NAMALWA (cell line): ENCODE data around the gene AREL1.

Experiments used
- DNase-seq: peaks from one replicate; pipeline ENCODE4 v3.0.0-alpha.2; 2015; ENCODE audit warnings: low spot score

Gene AREL1

DNA sequence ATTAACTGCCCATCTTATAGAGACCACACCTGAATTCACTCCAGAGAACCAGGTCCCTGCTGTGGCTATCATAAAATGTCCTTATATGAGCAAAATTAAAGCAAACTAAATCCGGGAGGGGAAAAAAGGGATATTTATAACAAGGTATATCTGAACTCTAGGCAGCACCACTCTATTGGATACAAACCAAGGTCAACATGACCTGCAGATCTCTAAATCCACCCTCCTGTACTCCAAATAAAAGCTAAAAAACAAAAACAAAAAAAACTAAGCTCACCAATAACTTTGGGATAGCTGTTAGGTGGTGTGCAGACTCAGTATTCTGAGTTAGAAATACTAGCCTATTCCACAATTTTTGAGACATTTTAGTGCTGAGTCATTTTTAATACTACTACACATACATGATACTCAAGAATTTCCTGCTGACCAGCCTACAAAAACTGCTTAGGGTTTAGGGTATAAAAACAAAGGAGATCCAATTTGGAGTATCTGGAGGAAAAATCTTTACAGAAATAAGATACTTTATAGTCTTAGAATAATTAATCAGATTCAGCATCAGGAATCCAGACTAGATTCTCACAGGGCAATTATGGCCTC is 54.2 kb downstream of the AREL1 start:
- no peak for DNase-seq

DNA sequence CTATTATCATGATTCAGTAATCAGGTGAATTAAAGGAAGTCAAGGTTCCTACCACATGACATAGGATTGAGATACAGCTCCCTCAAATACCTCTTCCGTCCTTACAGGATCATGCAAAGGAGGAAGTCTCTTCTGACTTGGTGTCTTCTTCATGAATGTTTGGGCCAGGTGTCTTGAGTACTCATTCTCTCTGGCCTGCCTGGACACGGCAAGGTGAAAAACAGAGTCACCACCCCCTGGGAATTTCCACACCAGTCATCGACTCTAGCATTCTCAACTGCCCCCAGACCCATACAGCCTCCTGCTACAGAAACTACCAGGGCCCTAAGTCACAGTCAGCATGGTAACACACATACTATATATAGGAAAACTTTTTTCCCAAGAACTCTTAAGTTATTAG is 55.9 kb downstream of the AREL1 start:
- no peak for DNase-seq

DNA sequence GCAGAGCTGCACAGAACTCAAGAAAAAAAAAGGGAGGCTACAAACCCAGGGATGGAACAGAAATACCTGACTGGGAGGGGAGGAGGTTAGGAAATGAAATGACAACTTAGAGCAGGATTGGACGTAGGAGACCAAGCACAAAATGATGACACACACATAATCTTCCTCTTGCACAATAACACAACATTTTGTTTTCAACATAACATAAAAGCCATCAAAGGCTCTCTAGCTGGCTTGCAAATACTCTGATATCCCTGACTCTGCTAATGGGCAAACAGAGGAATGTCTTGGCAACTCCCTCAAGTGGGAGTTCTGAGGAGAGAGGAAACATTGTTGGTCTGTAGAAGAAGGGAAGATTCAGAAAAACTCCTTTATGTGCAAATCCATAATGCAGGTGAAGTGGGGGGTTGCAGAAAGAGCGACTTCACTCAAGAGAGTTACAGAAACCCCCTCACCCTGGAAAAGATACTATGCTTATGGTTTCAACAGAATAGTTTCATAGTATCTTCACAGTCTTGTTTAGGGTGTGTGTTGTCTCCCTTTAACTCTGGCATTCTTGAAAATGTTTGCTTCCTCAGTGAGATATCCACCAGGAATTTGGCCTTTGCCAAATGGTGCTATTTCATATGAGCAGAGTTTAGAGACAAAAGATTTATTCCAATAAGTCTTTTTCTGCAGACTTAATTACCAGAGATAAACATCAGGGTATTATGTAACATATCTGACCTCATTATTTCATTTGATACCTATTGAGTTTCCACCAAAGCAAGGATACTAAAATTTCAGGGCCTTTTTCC is 57.1 kb downstream of the AREL1 start:
- no peak for DNase-seq

DNA sequence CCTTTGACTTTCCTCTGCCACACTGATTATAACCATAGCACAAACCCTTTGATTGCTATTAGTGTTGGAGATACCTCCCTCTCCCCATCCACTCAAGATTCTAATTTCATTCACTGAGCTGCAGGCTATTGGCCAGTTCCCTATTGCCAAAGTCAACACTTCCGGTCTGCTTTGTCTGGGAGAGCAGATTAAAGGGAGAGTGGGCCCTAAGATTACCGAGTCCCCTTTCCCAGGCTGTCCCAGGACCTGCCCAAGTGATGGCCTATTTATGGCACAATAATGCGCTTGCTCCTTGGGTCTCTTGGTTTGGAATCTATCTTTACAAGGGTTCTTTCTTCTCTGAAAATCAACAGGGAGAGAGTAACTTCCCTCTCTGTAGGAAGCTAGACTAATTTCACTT is 57.9 kb downstream of the AREL1 start:
- DNase-seq, result no peak

DNA sequence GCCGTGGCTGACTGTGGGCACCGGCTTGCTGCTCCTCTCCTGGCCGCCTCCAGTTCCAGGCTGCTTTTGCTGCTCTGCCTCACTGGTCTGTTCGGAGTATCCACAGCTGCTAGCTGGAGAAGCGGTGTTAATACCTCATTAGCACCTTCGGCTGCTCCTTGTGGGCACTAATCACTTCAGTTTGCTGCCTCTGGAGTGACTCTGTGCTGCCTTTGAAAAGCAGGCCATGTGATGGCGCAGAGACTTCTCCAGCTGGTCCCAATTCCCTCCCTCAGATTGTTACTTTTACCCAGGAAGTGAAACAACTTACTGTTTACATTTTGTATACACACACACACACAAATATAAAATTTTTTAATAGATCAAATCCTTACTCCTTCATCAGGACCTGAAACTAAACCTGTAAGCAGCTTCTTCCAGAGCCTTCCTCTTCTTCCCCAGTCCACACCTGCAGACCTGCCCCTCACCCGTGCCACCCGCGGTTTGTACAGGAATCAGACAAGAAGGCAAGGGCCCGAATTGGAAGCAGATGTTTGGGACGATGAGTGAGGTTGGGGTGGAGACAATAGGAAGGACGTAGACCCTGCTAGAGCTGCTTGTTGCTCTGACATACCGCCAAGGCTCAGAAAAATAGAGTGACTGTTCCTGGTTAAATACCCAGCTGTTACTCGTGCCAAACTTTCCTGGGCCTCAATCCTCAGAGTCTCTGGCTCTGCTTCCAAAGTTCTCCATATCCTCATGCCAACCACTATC is 59.3 kb downstream of the AREL1 start:
- no peak for DNase-seq

DNA sequence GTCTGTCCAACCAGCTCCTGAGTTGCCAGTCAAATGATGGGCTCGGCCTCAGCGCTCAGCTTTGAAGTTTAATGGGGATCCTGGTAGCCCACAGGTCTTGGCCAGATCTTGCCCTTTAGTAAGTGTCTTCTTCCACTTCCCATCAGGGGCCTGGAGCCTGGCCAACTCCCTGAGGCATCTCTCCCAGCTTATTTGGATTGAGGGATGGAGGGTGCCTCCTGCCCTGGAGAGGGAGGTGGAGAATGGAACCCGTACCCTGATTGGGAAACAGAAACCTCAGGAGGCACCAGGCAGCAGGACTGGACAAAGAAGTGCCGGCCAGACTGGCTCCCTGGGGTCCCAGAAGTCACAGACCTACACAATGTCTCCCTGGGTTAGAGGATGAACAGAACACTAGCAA is 60.3 kb downstream of the AREL1 start:
- DNase-seq, result no peak

DNA sequence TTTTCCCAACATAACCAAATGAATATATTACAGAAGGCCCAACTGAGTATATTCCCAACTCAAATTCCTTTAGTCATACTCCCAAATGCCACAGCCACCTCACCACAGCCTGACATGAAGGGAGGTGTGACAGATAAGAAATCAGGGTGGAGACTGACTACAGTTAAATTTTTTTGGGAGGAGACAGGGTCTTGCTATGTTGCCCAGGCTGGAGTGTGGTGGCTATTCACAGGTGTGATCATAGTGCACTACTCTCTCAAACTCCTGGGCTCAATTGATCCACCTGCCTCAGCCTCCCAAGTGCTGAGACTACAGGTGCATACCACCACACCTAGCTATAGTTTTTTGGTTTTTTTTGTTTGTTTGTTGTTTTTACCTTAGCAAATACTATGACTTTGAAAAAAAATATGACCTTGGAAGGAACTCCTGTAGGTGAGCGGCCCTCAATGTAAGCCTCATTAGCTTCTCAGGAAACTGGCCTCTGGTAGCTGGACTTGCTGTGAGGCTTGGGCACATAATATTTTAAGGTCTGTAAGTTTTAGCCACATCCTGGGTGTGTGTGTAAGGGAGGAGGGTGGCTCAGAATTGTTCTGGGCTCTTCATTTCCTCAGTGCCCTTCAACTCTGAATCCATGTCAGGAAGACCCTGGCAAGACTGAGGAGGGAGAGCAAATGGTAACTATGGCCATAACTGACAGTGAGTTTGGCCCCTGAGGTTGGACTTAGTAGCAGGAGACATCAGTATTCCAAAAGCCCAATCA is 61.8 kb downstream of the AREL1 start:
- no peak for DNase-seq

DNA sequence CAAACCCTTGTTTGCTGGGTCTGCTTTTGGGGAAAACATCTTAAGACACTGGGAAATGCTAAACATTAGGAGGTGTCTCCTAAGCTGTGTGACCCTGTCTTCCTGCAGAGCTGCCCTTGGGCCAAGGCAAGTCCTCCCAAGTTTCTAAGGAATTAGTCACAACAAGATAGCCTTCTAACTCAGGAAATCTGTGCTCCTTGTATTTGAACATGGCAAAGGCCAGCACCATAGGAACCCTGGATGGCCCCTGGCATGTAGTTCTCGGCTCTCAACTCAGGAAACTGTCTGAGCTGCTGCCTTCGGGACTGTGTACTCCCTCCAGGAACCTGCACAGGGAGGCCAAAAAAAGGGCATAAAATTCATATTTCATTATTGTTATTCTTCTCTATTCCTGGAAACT is 63.2 kb downstream of the AREL1 start:
- no peak for DNase-seq

DNA sequence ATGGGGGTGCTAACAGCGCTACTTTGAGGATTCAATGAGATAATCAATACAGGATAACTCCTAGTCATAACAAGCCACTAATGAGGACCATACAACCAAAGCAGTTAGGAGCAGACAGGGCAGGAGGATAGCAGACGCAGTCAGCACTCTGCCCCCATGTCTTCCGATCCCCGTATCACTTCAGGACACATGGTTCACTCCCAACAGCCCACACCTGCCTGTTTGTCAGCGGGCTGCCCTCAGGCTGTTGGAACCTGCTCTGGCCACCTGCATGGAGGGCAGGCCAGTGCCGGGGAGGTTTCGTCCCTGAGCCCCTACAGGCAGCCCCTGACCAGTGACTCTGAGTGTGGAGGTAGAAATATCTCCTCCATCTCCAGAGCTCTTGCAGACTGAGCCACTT is 63.7 kb downstream of the AREL1 start:
- no peak for DNase-seq

DNA sequence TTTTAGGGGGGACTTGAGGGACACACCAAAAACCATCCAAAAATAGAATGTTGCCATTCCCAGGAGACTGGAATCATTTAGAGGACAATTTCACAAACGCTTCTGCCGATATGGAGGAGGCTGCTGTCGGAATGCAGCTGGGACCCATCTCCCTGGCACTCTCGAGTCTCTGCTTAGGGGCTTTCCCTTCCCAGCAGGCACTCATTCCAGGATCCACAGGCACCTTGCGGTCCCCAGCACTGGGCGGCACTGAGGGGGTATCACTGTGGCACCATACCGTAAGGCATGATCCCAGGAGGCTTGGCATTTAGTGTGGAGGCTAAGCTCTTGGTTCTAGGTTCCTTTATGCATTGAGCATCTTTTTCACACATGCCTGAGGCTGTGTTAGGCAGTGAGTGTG is 64.3 kb downstream of the AREL1 start:
- no peak for DNase-seq

DNA sequence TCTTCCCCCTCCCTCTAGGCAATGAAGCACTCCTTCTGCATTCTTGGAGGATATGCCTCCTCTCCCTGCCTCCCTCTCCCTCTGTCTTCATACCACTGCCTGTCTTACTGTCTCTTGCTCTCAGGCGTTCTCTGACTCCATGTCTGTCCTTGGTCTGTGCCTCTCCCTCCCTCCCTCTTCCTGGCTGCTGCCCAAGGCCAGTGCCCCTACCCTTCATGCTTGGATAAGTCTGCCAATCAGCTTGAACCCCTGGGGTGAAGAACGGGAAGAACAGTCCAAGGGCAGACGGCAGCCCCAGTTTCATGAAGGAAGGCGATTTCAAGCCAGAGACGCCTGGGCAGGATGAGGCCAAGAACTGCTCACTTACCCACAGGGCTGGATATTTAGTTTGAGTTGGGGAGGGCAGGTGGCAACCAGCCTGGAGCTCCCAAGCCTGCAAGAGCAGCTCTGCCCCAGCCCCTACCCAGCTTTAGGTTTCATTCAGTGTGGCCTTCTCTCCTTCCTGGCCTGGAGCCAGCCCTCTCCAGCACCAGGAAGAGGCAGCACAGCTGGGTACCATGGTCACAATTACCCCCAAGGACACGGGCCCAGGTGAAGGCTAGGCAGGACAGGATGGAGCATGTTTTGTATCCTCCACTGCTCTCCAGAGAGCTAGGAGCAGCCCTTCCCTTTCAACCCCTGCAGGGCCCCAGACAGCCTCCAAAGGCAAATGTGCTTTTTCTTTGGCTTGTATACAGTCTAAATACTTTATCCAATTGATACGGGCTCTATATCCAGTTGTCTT is 65.0 kb downstream of the AREL1 start:
- no peak for DNase-seq

DNA sequence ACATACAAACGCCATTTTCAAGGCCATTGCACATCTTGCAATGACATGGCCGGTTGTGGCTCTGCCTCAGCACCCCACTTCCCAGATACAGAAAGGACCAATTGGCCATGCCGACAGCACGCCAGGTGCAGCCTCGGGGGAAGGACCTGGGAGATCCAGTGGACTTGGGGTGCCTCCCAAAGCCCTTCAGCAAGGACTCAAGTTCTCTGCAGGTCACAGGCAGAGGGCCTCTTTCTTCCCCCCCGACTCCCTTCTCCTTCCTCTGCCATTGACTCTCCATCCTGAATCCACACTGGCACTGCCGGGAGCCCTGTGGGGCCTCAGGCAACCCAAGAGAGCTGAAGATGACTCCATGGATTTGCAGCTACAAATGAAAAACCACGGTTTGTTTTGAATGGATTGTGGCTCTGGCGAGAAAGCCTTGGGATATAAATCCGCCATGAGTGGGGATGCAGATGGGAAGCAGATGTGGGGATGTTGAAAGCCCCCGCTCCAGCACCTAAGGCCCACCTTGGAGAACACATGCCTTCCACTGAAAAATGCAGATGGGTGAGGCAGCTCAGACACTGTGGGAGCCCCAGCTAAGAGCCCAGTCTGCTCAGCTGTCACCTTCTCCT is 65.7 kb downstream of the AREL1 start:
- no peak for DNase-seq

DNA sequence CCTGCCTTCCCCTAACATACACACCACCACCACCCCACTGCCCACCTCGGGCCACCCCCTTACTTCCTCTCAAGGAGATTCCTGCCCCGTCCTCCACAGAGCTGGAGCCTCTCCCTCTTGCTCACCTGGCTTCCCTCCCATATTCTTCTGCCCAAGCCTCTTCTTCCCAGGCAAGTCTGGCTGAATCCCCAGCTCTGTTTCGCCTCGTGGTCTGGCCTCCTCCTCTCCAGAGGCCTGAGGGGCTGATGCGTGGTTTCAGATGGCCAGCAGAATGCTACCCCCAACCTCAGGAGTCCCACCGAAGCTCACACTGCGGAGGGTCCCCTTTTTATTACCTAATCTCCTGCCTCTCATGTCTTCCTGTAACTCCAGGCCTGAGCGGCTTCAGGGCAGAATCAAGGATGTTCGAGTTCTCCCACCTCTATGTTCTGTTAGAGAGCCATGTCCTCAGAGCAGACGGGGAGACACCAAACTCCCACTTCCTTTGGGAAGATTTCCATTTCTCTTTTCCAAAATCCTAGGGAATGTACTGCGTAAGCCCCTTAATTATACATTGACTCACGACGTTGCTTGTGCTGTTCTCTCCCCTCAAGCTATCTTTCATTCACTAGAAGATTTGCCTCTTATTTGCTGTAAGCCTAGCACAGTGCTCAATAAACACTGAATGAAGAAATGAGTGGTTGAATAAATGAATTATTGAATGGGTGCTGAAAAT is 67.0 kb downstream of the AREL1 start:
- DNase-seq, result no peak

DNA sequence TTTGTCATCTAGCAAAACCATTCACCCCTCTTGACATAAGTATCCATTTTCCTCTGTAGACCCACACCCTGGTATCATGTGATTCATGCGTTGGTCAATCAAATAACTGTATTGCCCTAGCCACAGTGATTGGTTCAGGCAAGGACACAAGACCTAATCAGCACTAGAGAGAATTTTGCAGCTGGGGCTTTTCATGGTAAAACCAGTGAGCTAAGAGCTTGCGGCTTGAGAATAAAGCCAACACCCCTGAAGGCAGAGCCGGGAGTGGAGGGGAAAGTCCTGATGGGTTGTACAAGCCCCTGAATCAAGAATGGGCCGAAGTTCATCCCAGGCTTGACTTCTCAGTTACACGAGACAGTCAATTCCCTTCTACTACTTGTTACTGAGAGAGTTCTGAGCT is 67.6 kb downstream of the AREL1 start:
- no peak for DNase-seq

DNA sequence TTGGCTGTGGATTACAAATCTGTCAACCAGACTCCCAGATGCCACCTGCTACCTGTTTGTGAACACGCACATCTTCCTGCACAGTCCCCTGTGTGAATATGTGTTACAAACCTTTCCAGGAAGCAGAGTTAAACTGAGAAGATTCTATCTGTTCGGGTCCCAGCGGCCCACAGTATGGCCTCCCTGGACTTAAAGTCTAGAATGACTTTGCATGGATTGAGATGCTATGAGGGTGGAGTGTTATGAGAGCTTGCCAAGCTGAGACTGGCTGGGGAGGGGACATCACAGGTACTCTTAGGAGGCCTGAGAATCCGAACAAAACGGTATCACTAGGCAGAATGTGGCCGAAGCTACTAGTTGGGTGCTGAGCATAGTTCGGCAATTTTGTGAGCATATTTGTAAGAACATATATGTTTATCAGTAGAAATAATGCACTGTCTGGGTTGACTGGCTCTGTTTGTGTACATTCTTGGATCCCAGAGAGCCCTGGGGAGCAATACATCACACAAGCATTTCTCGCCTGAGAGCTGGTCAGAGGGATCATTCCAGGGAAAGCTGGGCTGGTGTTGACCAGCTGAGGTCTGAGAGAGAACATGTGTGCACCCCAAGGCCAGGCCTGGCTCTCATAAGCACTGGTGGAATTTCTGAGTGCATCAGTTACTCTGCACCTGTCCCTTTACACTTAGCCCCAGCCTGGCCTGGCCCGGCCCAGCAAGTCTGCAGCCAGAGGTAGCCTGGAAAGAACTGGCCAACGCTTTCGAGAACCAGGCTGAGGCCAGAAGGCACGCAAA is 71.1 kb downstream of the AREL1 start:
- no peak for DNase-seq

DNA sequence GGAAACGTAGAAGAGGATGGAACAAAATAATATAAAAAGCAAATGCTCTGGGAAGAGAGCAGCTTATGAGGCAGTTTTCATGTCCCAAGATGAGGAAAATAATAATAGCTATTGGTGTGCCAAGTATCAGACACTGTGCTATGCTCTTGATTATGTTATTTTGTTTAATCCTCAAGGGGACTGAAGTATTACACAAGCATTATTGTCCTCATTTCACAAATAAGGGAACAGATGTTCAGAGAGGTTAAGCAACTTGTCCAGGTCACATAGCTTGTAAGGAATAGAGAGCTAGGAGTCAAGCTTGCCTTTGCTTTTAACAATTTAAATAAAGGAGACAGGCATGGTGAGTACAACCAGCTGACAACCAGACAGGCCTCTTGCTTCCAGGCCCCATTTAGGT is 73.9 kb downstream of the AREL1 start:
- no peak for DNase-seq

DNA sequence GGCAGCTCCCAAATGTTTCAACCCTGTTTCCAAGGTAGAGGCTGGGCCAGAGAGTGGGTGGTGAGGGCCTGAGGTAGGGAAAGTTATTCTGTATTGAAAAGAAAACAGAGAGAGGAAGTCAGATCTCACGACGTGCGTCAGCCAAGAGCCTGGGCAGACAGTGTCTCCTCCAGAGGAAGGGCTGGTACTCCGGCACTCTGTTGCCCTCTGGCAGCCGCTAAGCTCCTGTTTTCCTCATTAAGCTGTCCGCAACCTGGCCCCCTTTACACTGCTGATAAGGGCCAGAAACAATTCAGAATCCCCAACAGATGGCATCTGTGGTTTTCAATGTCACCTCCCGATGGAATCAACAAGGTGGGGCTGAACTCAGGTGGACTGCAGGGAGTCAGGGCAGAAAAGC is 74.8 kb downstream of the AREL1 start:
- DNase-seq, result no peak

DNA sequence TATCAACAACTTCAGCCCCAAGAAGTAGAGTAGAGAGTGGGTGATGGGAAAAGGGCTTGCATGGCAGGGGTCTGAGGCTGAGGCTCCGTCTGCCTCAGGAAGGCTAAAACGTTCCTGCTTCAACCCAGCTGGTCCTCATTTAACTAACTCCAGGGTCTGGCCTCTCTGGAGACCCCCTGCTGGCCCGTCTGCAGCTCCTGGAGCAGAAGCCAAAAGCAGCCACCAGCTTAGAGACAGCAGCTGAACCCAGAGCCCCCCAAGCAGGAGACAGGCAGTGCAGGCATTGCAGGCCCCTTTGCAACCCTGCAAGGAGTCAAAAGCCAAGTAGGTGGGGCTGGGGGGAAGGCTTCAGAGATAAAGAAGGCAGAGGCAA is 75.7 kb downstream of the AREL1 start:
- DNase-seq, result no peak

DNA sequence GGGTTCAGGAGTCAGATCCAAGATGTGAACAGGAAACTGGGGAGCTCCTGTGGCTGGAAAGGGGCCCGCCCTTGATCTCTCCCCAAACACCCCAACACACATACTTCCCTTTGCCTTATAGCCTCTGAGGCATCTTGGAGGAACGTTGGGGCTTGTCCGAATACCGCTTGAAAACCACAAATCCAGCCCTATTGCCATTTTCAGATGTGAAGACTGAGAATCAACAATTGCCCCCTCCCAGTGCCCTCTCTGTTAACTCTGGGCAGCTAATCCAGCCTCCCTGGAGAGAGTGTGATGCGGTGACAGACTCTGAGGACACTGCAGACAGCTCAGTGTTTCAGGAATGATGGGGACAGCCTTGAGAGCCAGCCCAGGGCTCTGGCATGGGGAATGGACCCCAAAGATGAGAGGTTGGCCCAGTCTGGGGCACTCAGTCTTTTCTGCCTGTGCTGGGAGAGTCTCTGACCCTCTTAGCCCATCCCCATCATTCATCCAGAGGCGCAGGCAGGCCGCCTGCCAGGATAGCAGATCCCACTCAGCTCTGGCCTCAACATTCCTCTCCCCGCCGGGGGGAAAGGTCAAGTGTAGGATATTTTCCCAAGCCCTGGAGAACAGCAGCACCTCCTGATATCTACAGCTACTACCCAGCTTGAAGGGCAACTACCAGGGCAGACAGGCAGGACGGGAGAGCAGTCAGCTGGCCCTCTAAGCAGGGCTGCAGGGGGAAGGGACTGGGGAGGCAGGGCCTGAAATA is 76.3 kb downstream of the AREL1 start:
- no peak for DNase-seq
